SH-SY5Y (cell line): ENCODE measurements around the gene DAB1.

Source experiments
- GATA2 ChIP-seq: IDR thresholded peaks from 2 replicates; pipeline ENCODE4 v1.6.1; 2011; ENCODE audit warnings: mild to moderate bottlenecking, low read depth, low read length
- GATA3 ChIP-seq: IDR thresholded peaks from 2 replicates; pipeline ENCODE4 v1.6.1; 2011; ENCODE audit warnings: low read depth, mild to moderate bottlenecking, low read length, moderate library complexity

DNA sequence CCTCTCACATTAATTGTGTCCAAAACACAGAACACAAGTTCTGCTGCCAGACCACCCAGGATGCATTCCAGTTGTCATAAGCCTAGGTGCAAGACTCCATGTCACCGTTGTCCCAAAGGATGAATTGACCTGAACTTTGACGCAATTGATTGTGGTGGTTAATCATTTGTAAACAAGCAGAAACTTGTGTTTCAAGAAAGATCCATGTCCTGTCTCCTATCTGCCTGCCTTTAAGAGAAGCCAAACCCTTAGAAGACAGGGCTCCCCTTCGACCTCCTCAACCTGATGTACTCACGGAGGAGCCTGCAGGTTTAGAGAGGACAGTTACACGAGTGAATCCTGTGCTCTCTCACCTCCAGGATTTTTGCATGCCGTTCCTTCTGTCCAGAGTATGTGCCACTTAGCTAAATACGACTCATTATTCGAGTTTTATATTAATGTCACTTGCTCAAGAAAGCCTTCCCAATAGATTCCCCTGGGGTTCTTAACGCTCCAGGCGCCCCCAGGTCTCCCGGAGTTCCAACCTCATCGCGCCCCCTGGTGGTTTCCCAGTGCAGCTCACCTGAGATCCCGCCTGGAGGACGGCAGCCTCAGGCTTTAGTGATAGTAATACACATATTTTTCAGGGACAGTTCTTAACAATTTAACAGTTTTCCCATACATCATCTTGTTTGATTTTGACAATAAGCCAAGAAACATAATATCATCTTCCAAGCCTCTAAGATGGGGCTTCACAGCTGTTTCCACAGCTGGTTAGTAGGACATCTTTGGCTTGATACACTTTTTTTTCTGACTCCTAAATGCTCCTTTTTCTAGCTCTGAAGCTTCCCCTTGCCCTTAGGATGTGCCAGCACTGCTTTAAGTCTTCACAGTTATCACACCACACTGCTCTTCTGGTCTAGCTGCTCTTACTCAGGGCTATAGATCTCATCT is 455.7 kb downstream of the DAB1 start:
- no peak for TF ChIP-seq GATA2
- TF ChIP-seq GATA3: no peak
